GM21619 (cell line): ENCODE data around the gene LRRC3.

Source experiments
- ATAC-seq: cut with Tn5 transposase; IDR thresholded peaks from one replicate; pipeline ENCODE4 v1.9.1; 2021; ENCODE audit not compliant: unreplicated experiment

LRRC3 gene

GRCh38 chr21:44456214-44456914 lies 1.1 kb downstream of the LRRC3 start:
- ATAC-seq = no peak

GRCh38 chr21:44456915-44457736 lies 1.8 kb downstream of the LRRC3 start:
- ATAC-seq = no peak

- ATAC-seq = no peak
Observed at GRCh38 chr21:44458971-44459711, 3.8 kb downstream of the LRRC3 start.

- no peak for ATAC-seq
Observed at GRCh38 chr21:44459712-44460440, 4.6 kb downstream of the LRRC3 start.

- ATAC-seq = no peak
Observed at GRCh38 chr21:44460441-44460755, 5.1 kb downstream of the LRRC3 start.

- ATAC-seq = no peak
Observed at GRCh38 chr21:44461005-44461404, 5.7 kb downstream of the LRRC3 start.

- ATAC-seq = no peak
Observed at GRCh38 chr21:44461464-44462001, 6.2 kb downstream of the LRRC3 start.

- ATAC-seq = no peak
Observed at GRCh38 chr21:44462086-44462833, 7.0 kb downstream of the LRRC3 start.

GRCh38 chr21:44462834-44463200 lies 7.5 kb downstream of the LRRC3 start:
- ATAC-seq = no peak

GRCh38 chr21:44463724-44464123 lies 8.4 kb downstream of the LRRC3 start:
- ATAC-seq = no peak

- ATAC-seq = no peak
Observed at GRCh38 chr21:44464351-44464750, 9.0 kb downstream of the LRRC3 start.

- ATAC-seq = no peak
Observed at GRCh38 chr21:44466351-44466954, 11.1 kb downstream of the LRRC3 start.

- ATAC-seq = no peak
Observed at GRCh38 chr21:44466996-44467858, 11.9 kb downstream of the LRRC3 start.

GRCh38 chr21:44467859-44468195 lies 12.5 kb downstream of the LRRC3 start:
- no peak for ATAC-seq

GRCh38 chr21:44471341-44471740 lies 16.0 kb downstream of the LRRC3 start:
- no peak for ATAC-seq

GRCh38 chr21:44471996-44472395 lies 16.7 kb downstream of the LRRC3 start:
- ATAC-seq = no peak

GRCh38 chr21:44473915-44474555 lies 18.7 kb downstream of the LRRC3 start:
- ATAC-seq = no peak

- no peak for ATAC-seq
Observed at GRCh38 chr21:44475266-44475845, 20.0 kb downstream of the LRRC3 start.
